Measurements from ENCODE around the gene PRIM2. TPM values are rescaled to one million over a fixed set of nuclear protein-coding genes. Genes with fewer than 3 reads are reported as not detected.

The PRIM2 gene
- total RNA-seq, 2 experiments from 2014 or later, result 36.0 to 38.1 TPM

Other genes starting within 250 kb of the PRIM2 start
- gene ZNF451, start 227.4 kb upstream of the PRIM2 start, total RNA-seq, result 10 to 100 TPM; 48.7 to 50.6 TPM
- 10 to 100 TPM; 11.7 to 12.5 TPM for gene BAG2, start 145.3 kb upstream of the PRIM2 start, total RNA-seq
- 1 to 10 TPM; 4.0 to 4.1 TPM for gene RAB23, start 95.3 kb upstream of the PRIM2 start, total RNA-seq

Measured in activated CD8-positive, alpha-beta memory T cell treated with anti-CD3 and anti-CD28 coated beads for 36 hours (primary cell).